HepG2 (cell line): Measurements from ENCODE around the gene PLSCR3. TPM values are rescaled to one million over a fixed set of nuclear protein-coding genes. Genes with fewer than 3 reads are reported as not detected.

Source experiments
- ATAC-seq: fragments of 200-7000 bp; cut with Tn5 transposase; 3 replicates; pipeline ENCODE4 v1.9.1; 2020; ENCODE audit warnings: mild to moderate bottlenecking, moderate library complexity
- BruUV-seq: library from RNA; stranded (reverse); fragments of 400-500 nt; replicated peaks from 2 replicates; lab custom pipeline; 2021; lab: Mats Ljungman, UMichigan
- CTCF ChIA-PET: fragments of 300-600 bp; formaldehyde crosslinking; extraction: SDS; loops from one replicate; lab custom pipeline; 2021; ENCODE audit warnings: low total read pairs, inconsistent platforms, low intra/inter-chr PET ratio; lab: Yijun Ruan, JAX
- POLR2A ChIA-PET: fragments of 350-600 bp; sonication (Branson Sonifier 250); formaldehyde crosslinking; loops from one replicate; lab custom pipeline; 2020; ENCODE audit warnings: antibody characterized with exemption, inconsistent platforms; lab: Yijun Ruan, JAX
- DNase-seq: peaks from one replicate; pipeline ENCODE4 v3.0.0-alpha.2; 2015; ENCODE audit warnings: low spot score
- FAIRE-seq: peaks from 3 replicates; lab custom pipeline; 2011; peaks lifted over from hg19 to GRCh38; lab: Jason Lieb, UNC
- H2AFZ ChIP-seq: one replicate; pipeline ENCODE4 v1.6.1; 2011; ENCODE audit warnings: low read length, inconsistent platforms
- H3K27ac ChIP-seq: fragments of 300-600 bp; 3 replicates; pipeline ENCODE4 v1.8.0; 2011; ENCODE audit warnings: mixed run types, mild to moderate bottlenecking, mixed read lengths, low read length, inconsistent platforms; ENCODE audit not compliant: insufficient read depth; ENCODE audit errors: extremely low read length
- H3K27me3 ChIP-seq, 2 experiments: fragments of 200-600 bp in 1 of 2; 2 replicates in 1 of 2; 3 replicates in 1 of 2; pipeline versions ENCODE4 v1.6.0 to v1.8.0; 2011; ENCODE audit warnings: low read length in 2 of 2, mild to moderate bottlenecking in 2 of 2, moderate library complexity in 2 of 2, inconsistent platforms in 1 of 2; ENCODE audit not compliant: insufficient read depth in 2 of 2, control insufficient read depth in 1 of 2
- H3K36me3 ChIP-seq, 2 experiments: fragments of 200-600 bp in 1 of 2; replicated peaks in 1 of 2; 2 replicates in 1 of 2; 3 replicates in 1 of 2; pipeline versions ENCODE4 v1.5.1 to v1.8.0; 2011; ENCODE audit warnings: low read length in 2 of 2, inconsistent platforms in 1 of 2; ENCODE audit not compliant: insufficient read depth in 2 of 2, control insufficient read depth in 1 of 2
- H3K4me1 ChIP-seq: 2 replicates; pipeline ENCODE4 v1.5.1; 2012; ENCODE audit warnings: low read length, inconsistent platforms; ENCODE audit not compliant: insufficient read depth
- H3K4me2 ChIP-seq: 2 replicates; pipeline ENCODE4 v1.6.0; 2011; ENCODE audit warnings: low read depth, low read length, inconsistent platforms
- H3K4me3 ChIP-seq, 3 experiments: fragments of 200-600 bp in 1 of 3; sonication (generic), shearing (Covaris generic) in 1 of 3; replicated peaks in 1 of 3; 2 replicates each; pipeline ENCODE4 v1.5.1; 2011 to 2016; ENCODE audit warnings: low read length in 3 of 3, inconsistent platforms in 2 of 3, low read depth in 2 of 3, mild to moderate bottlenecking in 2 of 3, control low read depth in 1 of 3, mixed read lengths in 1 of 3; ENCODE audit not compliant: insufficient read depth in 1 of 3
- H3K79me2 ChIP-seq: one replicate; pipeline ENCODE4 v1.6.1; 2011; ENCODE audit warnings: low read length, inconsistent platforms; ENCODE audit not compliant: insufficient read depth
- H3K9ac ChIP-seq: 2 replicates; pipeline ENCODE4 v1.6.0; 2011; ENCODE audit warnings: mild to moderate bottlenecking, low read depth, low read length, inconsistent platforms; ENCODE audit not compliant: insufficient read depth
- H3K9me3 ChIP-seq: 2 replicates; pipeline ENCODE4 v1.5.1; 2012; ENCODE audit warnings: mild to moderate bottlenecking, low read length
- H4K20me1 ChIP-seq: 2 replicates; pipeline ENCODE4 v1.6.0; 2011; ENCODE audit warnings: inconsistent platforms, mild to moderate bottlenecking, low read length, moderate library complexity; ENCODE audit not compliant: insufficient read depth
- BCL6 ChIP-seq: IDR thresholded peaks from 2 replicates; pipeline ENCODE4 v1.6.1; 2016; ENCODE audit warnings: missing genetic modification reagents, missing compliant biosample characterization
- KDM2A ChIP-seq: sonication (generic); formaldehyde crosslinking; IDR thresholded peaks from 2 replicates; pipeline ENCODE4 v1.4.0; 2020; ENCODE audit warnings: low read depth, missing genetic modification reagents, borderline replicate concordance
- SETDB1 ChIP-seq: sonication (generic); formaldehyde crosslinking; IDR thresholded peaks from 2 replicates; pipeline ENCODE4 v1.5.1; 2020; ENCODE audit warnings: missing genetic modification reagents, mild to moderate bottlenecking, borderline replicate concordance
- SRSF1 ChIP-seq: fragments of 200-400 bp; formaldehyde crosslinking; optimal IDR thresholded peaks from 2 replicates; pipeline ENCODE3; 2017; ENCODE audit warnings: mild to moderate bottlenecking, low read depth, low read length, moderate library complexity
- STAT5B ChIP-seq: sonication (generic); formaldehyde crosslinking; IDR thresholded peaks from 2 replicates; pipeline ENCODE4 v1.4.0; 2020; ENCODE audit warnings: missing genetic modification reagents
- ZFX ChIP-seq: sonication (generic); formaldehyde crosslinking; IDR thresholded peaks from 2 replicates; pipeline ENCODE4 v1.4.0; 2020; ENCODE audit warnings: mild to moderate bottlenecking, low read depth, missing genetic modification reagents, moderate library complexity
- ZNF616 ChIP-seq: sonication (generic); formaldehyde crosslinking; IDR thresholded peaks from 2 replicates; pipeline ENCODE4 v1.5.0; 2020; ENCODE audit warnings: low read depth, mild to moderate bottlenecking, missing genetic modification reagents
- ZNF792 ChIP-seq: IDR thresholded peaks from 2 replicates; pipeline ENCODE4 v1.6.1; 2016
- WGBS: methylation state at CpG from one replicate; pipeline ENCODE4 v1.1.6; 2017; ENCODE audit warnings: low lambda C conversion rate; 5-methylcytosine and 5-hydroxymethylcytosine counted together
- in situ Hi-C: cut with HindIII; loops from 2 replicates; pipeline ENCODE4 v1.10.0; 2017; ENCODE audit warnings: low pct_unique_long_range_greater_than_20kb; ENCODE audit not compliant: extremely low pct_ligation_motif_present
- intact Hi-C: fragments of 100-400 bp; cut with micrococcal nuclease; formaldehyde crosslinking; loops from one replicate; pipeline ENCODE4 v1.10.0; 2022; ENCODE audit not compliant: unreplicated experiment
- polyA plus RNA-seq, 8 experiments: library from polyadenylated mRNA; depleted of rRNA in 3 of 8; stranded (reverse) in 7 of 8; unstranded in 1 of 8; fragments of >200 nt; fragmentation: Illumina TruSeq in 4 of 8; extraction: Trizol in 4 of 8; gene quantifications; 2 replicates each; pipeline versions ENCODE4 v1.2.1 to v1.2.3, GENCODE V29; 2011 to 2016; ENCODE audit warnings: low read depth in 4 of 8, missing spikeins in 1 of 8, mixed read lengths in 1 of 8; ENCODE audit not compliant: insufficient read depth in 1 of 8
- total RNA-seq, 5 experiments: library from RNA; depleted of rRNA; stranded (reverse); fragments of >200 nt; fragmentation: Illumina TruSeq; extraction: Trizol; gene quantifications; 2 replicates each; pipeline ENCODE4 v1.2.3, GENCODE V29; 2016; ENCODE audit warnings: low read depth in 1 of 5
- TF ChIP-seq, protein P1 (sequence below): sonication (generic); formaldehyde crosslinking; IDR thresholded peaks from 2 replicates; pipeline ENCODE4 v1.5.0; 2020; ENCODE audit warnings: missing genetic modification reagents
- TF ChIP-seq, protein P2 (sequence below): sonication (generic); formaldehyde crosslinking; conservative IDR thresholded peaks from 2 replicates; pipeline ENCODE4 v1.4.0; 2020; ENCODE audit warnings: missing genetic modification reagents
- TF ChIP-seq, protein P3 (sequence below): sonication (generic); formaldehyde crosslinking; IDR thresholded peaks from 2 replicates; pipeline ENCODE4 v1.9.0; 2021; ENCODE audit warnings: missing genetic modification reagents, borderline replicate concordance

Gene PLSCR3
- total and polyA plus RNA-seq, 2 of the 13 experiments (the other 11 are each of a cell fraction or from before 2014, with no cell fraction given) = 5.6 to 6.2 TPM

DNA sequence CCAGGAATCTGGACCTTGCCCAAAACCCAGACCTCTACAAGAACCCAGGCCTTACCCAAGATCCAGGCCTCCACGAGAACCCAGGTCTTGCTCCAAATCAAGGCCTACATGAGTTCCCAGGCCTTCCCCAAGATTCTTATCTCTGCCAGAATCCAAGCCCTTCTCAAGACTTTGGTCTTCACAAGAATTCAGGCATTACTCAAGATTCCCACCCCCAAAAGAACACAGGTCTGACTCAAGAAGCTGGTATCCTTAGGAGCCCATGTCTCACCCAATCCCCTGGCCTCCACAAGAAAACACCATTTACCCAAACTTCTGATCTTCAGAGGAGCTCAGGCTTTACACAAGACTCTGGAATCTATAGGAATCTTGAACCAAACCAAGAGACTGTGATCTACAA, 36.9 kb upstream of the PLSCR3 start:
- Histone ChIP-seq H4K20me1 (no peaks in the 10 kb centered on the region), H3K4me2 (no peak overlapping the region), H3K27me3 (peaks cover 2 to 3% of the 10 kb centered on the region in 2 experiments; a peak in 3 of 5 replicates), H2AFZ (no peak overlapping the region), H3K79me2 (no peaks in the 10 kb centered on the region), H3K4me3 (no peak overlapping the region), H3K9me3 (no peaks in the 10 kb centered on the region), H3K9ac (no peak overlapping the region), H3K36me3 (no peaks in the 10 kb centered on the region), H3K4me1 (peaks cover 17% of the 10 kb centered on the region), H3K27ac (no peak overlapping the region)
- no TSS peak for BruUV-seq
- no peak for TF ChIP-seq SRSF1
- ChIA-PET POLR2A (interaction anchor here (1.1 kb wide), 1 partner anchor 27 kb away, joined by 3 read pairs; the partner anchor contains the start of gene TMEM256), CTCF (no interaction called here)
- FAIRE-seq = no peak
- no peak for DNase-seq
- in situ Hi-C loops (no loop called here), intact Hi-C loops (no loop called here)
- WGBS = 0% methylated on average over 1 of the region's 1 CpG
- no peak for ATAC-seq

DNA sequence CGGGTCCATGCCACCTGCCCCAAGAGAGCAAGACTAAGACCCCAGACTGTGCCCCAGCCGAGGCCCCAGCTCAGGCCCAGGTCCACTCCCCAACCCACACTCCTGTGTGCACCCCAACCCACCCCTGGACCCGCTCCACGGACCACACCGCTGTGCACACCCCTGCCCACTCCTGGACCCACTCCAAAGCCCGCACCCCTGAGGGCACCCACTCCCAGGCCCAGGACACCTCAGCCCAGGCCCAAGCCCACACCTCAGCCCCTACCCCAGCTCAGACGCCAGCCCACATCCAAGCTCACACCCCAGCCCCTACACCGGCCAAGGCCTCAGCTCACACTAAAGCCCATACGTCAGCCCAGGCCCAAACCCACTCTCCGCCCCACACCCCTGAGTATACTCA, 35.4 kb upstream of the PLSCR3 start:
- Histone ChIP-seq H3K79me2 (no peaks in the 10 kb centered on the region), H3K9me3 (no peaks in the 10 kb centered on the region), H3K36me3 (no peaks in the 10 kb centered on the region), H3K27ac (no peak overlapping the region), H3K9ac (no peak overlapping the region), H3K4me1 (peaks cover 10% of the 10 kb centered on the region), H3K27me3 (peaks cover 2 to 3% of the 10 kb centered on the region in 2 experiments; a peak in 3 of 5 replicates), H3K4me3 (no peak overlapping the region), H2AFZ (no peak overlapping the region), H4K20me1 (no peaks in the 10 kb centered on the region), H3K4me2 (no peak overlapping the region)
- DNase-seq (no peak), FAIRE-seq (no peak), ATAC-seq (no peak)
- WGBS = 44% methylated on average over 7 of the region's 10 CpGs
- in situ Hi-C loops = no loop called here
- no TSS peak for BruUV-seq
- ChIA-PET CTCF (no interaction called here), POLR2A (interaction anchor here (1.6 kb wide), 1 partner anchor 26 kb away, joined by 3 read pairs; the partner anchor contains the start of gene TMEM256)
- intact Hi-C loops = no loop called here
- TF ChIP-seq SETDB1 (CRISPR knock-in tag) = no peak
- no peak for TF ChIP-seq ZNF792 (CRISPR knock-in tag)
- TF ChIP-seq STAT5B (CRISPR knock-in tag) = no peak
- TF ChIP-seq, protein P1, sequence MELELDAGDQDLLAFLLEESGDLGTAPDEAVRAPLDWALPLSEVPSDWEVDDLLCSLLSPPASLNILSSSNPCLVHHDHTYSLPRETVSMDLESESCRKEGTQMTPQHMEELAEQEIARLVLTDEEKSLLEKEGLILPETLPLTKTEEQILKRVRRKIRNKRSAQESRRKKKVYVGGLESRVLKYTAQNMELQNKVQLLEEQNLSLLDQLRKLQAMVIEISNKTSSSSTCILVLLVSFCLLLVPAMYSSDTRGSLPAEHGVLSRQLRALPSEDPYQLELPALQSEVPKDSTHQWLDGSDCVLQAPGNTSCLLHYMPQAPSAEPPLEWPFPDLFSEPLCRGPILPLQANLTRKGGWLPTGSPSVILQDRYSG (CRISPR knock-in tag) = no peak
- TF ChIP-seq ZNF616 (CRISPR knock-in tag) = no peak
- TF ChIP-seq, protein P2, sequence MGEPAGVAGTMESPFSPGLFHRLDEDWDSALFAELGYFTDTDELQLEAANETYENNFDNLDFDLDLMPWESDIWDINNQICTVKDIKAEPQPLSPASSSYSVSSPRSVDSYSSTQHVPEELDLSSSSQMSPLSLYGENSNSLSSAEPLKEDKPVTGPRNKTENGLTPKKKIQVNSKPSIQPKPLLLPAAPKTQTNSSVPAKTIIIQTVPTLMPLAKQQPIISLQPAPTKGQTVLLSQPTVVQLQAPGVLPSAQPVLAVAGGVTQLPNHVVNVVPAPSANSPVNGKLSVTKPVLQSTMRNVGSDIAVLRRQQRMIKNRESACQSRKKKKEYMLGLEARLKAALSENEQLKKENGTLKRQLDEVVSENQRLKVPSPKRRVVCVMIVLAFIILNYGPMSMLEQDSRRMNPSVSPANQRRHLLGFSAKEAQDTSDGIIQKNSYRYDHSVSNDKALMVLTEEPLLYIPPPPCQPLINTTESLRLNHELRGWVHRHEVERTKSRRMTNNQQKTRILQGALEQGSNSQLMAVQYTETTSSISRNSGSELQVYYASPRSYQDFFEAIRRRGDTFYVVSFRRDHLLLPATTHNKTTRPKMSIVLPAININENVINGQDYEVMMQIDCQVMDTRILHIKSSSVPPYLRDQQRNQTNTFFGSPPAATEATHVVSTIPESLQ (CRISPR knock-in tag) = no peak
- TF ChIP-seq BCL6 (CRISPR knock-in tag) = no peak
- TF ChIP-seq ZFX (CRISPR knock-in tag) = no peak
- TF ChIP-seq, protein P3, sequence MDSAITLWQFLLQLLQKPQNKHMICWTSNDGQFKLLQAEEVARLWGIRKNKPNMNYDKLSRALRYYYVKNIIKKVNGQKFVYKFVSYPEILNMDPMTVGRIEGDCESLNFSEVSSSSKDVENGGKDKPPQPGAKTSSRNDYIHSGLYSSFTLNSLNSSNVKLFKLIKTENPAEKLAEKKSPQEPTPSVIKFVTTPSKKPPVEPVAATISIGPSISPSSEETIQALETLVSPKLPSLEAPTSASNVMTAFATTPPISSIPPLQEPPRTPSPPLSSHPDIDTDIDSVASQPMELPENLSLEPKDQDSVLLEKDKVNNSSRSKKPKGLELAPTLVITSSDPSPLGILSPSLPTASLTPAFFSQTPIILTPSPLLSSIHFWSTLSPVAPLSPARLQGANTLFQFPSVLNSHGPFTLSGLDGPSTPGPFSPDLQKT = no peak
- TF ChIP-seq KDM2A (CRISPR knock-in tag) = no peak
